ENCODE measurements around the gene ODAD2.
"Not testable (repeated sequence)": the region's sequence is repeated elsewhere in the genome, so short reads cannot be mapped to it uniquely, and the experiment has no call there.

ODAD2 gene, protein sequence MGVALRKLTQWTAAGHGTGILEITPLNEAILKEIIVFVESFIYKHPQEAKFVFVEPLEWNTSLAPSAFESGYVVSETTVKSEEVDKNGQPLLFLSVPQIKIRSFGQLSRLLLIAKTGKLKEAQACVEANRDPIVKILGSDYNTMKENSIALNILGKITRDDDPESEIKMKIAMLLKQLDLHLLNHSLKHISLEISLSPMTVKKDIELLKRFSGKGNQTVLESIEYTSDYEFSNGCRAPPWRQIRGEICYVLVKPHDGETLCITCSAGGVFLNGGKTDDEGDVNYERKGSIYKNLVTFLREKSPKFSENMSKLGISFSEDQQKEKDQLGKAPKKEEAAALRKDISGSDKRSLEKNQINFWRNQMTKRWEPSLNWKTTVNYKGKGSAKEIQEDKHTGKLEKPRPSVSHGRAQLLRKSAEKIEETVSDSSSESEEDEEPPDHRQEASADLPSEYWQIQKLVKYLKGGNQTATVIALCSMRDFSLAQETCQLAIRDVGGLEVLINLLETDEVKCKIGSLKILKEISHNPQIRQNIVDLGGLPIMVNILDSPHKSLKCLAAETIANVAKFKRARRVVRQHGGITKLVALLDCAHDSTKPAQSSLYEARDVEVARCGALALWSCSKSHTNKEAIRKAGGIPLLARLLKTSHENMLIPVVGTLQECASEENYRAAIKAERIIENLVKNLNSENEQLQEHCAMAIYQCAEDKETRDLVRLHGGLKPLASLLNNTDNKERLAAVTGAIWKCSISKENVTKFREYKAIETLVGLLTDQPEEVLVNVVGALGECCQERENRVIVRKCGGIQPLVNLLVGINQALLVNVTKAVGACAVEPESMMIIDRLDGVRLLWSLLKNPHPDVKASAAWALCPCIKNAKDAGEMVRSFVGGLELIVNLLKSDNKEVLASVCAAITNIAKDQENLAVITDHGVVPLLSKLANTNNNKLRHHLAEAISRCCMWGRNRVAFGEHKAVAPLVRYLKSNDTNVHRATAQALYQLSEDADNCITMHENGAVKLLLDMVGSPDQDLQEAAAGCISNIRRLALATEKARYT
- 0.11 to 0.39 (median 0.11) reads per million in 3 experiments for total RNA-seq

DNA sequence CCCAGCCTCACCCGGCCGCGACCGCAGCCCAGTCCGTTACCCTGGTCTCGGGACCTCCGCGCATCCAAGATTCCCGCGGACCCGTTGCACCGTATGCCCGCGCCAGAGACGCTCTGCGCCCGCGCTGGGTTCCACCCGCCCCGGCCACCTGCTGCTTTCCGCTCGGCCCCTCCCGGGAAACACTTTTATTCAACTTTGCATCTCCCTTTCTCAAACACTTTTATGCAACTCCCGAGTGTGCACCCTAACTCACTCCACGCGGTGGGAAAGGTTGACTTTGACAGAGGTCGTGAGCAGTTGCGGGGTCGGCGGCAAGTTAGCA lies at the start of gene ODAD2:
TSS of gene ODAD2 (minus strand) at position 126 of the 322 bp plus-strand sequence. CDS start 3,937 bp downstream, outside the sequence.
- no peak for DNase-seq

DNA sequence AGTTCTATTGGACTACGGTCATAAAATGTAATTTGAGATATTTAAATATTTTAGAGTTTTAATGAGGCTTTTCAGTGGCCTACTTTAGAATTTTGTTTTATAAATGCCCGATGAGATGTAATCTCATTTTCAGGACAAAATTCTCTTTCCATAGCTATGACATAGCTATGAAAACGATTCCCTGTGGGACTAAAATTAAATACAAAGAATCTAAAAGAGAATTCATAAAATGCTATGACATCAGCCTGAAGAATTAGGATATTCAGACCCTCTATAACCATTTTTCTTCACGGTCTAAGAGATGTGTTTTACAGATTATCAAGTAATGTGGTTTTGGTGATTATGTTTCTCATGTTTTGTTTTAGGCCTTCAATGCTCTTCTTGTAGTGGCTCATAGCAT lies 48.2 kb upstream of the ODAD2 start:
- DNase-seq, result no peak

DNA sequence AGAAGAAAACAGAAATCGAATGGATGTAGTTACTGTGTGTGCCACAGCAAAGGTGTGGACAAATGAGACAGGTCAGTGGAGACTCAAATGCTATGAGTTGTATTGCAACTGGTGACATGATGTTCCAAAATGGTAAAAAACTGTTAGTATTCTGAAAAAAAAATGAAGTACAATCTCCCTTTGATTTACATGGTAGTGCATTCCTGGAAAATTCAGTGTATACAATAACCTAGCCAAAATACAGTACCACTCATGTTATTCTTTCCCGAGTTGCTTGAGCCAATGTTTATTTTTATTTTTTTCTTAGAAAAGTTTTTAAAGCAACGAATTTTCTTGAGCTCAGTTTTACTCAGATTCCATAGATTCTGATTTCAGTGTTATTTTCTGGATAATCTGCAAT lies 47.7 kb upstream of the ODAD2 start:
- no peak for DNase-seq

DNA sequence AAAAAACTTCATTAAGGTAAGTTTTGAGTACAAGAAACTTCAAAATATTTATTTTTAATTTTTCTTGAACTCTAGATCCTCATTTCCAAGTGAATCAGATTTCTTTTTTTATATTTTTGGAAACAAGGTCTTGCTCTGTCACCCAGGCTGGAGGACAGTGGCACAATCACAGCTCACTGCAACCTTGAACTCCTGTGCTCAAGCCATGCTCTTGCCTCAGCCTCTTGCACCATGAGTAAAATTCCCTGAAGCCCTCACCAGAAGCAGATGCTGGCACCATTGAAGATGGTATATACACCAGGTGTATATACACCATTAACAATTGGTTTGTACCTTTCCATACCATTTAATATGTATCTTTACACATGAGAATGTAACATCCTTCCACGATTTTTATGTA lies 45.1 kb upstream of the ODAD2 start:
- no peak for DNase-seq

DNA sequence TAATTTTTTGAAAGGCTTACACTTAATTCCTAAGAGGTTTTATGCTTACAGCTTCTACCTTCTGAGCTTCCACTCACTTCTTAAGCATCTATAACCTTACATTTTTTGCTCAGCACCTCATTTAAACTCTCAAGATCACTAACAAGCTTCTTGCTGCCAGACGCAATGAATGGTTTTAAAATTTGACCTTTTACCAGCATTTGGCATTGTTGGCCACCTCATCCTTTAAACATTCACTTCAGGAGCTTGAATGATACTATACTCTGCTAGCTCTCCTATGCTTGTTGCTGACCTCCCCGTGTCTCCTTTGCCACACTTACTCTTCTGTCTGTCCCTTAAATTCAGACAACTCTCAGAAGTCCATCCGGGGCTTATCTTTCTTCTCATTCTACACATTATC lies 37.7 kb upstream of the ODAD2 start:
- DNase-seq, result no peak

DNA sequence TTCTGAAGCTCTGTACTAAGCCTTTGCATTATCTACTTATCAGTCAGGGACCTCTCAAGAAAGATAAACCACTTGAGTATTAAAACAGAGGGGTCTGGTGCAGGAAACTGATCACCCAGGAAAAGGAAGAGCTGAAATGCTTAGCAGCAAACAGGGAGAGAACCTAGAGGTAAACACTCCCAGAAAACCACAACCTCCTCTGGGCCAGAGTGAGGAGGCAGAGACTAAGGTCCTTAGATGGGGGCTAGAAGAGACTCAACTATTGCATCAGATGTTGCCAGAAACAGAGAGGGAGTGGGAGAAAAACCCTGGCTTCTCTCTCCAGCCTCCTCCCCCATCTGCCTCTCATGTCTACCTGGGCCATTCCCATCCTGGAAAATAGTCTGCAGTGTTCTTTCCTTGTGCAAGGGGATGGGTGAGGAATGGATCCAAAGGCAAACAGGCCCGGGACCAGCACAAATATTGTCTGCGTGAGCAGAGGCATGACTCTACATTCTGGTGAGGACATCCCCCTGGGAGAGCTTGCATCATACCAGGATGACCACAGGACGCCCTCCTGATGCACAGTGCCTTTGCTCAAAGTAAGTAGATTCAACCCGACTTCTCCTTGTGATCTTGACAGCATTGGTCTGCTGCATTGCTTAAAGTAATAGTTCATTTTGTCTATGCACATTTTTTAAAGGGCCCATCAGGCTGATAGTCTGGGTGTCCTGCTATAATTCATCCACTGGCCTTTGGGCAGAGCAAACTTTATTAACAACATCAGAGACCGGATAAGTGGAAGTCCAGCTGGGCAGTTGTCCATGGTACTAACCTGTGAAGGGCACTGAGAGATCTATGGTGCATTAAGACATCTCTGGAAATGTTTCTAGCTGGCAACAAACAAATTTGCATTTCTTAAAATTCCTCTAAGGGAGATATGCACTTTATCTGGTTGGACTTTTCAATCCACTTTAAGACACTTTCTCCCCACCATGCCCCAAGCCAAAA lies 22.4 kb upstream of the ODAD2 start:
- no peak for DNase-seq

DNA sequence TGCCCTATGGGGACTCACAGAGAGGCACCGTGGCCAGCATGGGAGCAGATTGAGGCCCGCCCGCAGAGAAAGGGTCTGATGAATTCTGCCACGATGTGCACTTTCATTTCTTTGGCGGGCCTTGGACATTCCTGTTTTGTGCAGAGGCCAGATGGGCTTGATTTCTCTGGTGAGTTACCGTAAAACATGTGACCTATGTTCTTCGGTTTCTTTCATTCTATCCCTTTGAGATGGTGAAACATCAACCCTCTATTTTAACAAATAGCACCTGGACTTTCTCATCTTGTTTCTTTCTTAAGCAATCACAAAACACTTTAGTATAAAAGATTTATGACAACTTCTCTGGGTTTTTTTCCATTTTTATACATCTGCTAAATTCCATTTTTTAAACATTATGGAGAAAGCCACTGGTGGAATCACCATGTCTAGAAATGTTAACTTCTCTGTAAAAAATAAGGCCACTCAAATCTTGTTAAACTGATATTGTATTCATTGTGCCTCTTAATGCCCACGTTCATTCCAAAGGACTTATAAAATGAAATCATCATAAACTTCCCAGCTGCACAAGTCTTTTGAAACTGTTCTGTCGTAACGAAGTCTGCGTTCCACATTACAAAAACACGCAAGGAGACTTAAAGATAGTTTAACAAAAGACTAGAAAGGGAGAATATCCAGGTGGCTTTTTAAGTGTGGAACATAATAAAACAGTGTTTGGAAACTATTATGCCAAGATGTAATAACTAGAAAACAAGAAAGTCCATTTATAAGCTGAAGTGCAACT lies 21.4 kb upstream of the ODAD2 start:
- no peak for DNase-seq

DNA sequence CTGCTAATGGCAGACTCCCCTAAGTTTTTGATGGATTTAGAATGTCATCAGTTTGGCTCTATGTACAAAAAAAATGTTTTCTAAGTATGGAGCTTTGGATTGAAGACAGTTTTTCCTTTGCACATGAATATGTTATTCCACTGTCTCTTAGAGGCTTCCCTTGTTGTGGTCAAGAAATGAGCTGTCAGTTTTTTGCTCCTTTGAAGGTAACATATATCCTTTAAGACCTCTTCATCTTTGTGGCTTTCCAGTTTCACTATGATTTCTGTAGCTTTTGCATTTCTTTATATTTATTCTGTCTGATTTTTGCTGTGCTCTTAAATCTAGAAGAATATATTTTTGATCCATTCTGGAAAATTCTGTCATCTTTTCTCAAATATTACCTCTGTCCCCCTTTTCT lies 15.8 kb upstream of the ODAD2 start:
- no peak for DNase-seq

DNA sequence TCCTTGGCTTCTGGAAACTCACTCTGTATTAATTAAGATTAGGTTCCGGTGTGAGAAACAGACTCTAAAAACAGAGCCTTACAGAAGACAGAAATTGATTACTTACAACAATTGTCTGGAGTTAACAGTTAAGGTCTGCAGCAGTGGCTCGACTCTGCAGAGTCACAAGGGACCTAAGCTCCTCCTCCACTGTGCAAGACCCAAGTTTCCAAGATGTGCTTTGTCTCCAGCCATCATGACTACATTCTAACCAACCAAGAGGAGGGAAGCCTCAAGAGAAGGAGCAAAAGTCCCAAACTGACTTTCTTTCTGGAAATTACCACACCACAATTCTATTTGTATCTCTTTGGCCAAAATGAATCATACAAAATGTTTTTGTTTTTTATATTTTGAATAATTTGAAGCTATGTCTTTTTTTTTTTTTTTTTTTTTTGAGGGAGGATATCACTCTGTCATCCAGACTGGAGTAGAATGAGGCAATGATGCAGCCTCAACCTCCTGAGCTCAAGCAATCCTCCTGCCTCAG lies 14.2 kb upstream of the ODAD2 start:
- no peak for DNase-seq

DNA sequence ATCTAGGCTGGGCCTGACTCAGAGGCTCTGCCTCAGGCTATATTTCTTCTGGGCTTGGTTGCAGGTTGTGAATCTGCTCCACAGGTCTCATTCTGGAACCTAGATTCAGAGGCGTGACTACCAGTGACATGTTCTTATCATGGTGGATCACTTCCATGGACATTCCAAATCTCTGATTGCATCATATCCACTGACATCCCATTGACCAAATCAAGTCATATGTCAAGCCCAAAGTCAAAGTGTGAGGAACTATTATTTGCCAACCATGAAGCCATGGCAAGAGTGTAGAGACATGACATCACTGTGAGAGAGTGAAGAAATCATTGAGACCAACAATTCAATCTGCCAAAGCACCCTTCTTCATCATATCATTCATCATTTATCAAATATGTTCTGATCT lies 11.9 kb upstream of the ODAD2 start:
- DNase-seq, result no peak

DNA sequence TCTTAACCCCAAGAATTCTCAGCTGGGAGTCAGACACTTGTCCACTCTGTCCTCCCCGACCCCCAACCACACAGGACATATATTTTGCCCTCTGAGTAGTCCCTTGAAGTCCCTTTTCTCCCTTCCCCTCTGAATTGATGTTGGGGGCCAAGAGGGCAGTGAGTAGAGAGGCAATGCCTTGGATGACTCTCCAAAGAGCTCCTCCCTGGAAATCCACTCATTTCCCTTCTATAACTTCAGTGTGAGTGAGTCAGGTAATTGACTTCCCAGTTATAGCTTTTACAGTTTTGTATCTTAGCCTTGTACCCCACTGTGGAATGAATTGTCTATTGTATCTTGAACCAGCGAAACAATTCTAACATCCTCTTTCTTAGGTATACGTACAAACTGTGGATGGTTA lies 9.2 kb upstream of the ODAD2 start:
- DNase-seq, result no peak

DNA sequence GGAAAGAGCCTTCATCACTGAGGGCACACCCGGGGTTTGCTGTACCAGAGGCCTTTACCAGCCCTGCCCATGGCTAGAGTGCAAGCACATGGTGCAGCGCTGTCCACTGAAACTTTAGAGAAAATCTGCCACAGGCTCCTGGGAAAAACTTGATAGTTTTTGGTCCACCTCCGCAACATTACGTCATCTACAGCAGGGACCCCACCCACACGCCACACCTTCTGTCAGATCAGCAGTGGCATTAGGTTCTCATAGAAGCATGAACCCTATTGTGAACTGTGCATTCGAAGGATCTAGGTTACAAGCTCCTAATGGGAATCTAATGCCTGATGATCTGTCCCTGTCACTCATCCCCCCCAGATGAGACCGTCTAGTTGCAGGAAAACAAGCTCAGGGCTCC lies 2.5 kb upstream of the ODAD2 start:
- DNase-seq, result no peak

DNA sequence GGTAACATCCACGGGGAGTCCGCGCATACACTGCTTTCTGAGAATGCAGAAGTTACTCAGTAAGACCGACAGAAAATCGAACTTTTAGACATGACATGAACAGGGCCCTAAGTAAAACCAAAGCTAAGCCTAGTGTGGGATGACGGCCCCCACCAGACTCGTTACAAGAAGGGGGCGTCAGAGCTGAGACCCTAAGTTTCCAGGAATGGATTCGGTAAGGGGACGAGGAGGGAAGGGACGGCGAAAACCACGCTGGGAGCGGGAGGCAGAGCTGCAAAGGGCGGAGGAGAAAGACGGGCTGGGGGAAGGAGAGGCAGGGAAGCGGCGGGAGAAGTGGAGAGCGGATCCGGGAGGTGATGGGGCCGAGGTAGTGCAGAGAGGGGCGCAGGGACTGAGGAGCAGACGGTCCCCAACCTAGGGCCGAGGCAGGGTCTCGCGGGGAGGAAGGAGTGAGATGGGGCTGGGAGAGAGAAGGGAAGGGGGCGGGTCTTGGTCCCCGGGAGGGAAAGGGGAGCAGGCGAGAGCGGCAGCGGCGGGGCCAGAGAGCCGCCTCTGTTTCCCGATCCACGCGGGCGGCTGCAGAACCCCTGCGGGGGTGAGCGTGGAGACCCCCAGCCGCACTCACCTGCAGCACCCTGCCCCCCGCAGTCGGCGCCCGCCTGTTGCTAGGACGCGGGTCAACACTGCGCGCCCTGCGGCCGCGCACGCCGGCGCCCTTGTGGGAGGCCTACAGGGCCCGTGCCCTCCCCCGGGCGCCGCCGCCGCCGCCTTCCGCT lies 513 bp downstream of the ODAD2 start:
- no peak for DNase-seq

DNA sequence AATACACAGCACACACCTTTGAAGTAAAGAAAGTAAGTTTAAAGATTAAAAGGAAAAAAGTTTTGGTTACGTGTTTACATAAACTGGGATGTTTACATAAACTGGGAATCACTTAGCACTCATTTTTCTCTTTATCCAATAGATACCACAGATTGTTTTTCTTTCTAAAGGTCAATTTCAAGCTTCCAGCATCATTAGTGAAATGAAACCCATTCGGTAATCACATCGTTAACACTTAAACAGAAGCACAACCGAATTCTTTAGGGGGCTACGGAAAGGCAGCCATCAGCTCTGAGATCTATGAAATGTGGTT lies 1.1 kb downstream of the ODAD2 start:
- DNase-seq, result no peak

DNA sequence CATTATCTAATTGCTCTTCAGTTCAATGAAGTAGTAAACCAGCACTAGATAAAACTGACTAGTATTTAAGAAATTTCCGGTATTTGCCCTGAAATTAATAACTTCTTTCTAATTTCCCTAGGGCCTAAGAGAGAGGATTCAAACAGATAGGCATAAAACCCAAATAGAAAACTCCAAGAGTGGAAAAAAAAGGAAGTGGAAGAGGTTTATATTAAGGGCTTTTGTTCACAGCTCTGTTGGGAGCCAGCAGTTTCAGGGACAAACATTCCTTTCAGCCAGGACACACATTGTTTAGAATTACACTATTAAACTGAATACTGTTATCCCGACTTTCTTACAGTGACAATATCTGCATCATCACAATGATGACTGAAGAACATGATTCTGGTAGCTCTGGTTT lies 3.6 kb downstream of the ODAD2 start:
- DNase-seq, result no peak

DNA sequence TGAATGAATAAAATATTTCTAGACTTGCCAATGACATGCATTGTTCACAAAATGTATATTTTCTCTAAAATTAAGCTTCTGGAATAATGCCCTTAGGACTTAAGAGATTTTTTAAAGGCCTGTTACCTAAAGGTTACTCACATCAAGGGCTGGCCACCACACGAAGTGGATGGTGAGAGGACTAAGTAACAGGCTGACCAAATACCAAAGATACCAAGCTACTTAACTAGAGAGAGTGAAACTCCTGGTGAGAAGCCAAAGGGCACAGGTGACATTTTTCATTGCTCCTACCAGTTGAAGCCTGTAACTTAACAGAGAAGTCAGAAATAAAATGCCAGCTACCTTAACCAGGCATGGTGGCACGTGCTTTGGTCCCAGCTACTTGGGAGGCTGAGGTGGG lies 9.5 kb downstream of the ODAD2 start:
- DNase-seq, result not testable (repeated sequence)

DNA sequence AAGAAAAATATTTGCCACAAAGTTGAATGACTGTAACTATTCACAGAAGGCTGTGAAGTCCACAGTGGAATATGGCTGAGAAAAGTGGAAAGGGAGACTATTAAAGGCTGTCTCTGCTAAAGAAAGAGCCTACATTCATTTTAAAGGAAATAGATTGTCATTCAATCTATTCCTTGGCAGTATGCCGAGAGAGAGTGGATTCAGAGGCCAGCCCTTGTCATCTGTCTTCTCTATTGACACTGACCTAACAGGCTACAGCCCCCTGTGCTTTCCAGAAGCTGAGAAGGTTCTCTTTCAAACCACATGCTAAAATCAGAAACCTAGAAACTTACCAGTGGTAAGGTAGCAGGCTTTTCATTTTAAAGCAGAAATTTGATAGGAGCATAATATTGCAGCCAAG lies 12.1 kb downstream of the ODAD2 start:
- DNase-seq, result no peak

DNA sequence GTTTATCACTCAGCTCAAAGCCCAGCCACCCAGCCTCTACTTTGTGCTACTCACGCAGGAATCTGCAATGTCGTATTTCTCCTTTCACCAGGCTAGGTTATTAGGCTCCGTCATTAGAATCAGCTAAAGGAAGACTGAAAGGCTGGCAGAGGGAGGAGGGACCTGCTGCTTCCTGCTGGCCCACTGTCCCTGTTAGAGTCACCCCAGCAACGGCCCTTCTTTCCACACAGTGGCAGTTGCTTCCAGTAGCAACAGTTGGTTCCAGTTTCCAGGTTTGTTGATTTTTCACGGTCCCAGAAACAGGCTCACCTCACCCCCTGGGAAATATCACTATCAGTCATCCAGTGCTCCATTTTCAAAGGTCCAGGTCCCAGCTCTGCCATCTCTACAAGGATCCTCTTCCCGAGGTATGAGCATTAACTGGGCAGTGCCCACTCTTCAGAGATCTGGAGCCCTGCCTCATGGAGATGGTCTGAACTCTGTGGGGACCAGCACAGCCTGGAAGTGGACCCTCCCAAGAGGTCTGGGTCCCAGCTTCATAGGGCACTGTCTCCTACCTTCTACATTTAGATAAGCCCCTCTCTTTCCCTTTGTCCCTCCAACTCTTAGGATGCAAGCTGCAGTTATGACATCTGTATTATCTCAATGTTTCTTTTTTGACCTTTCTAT lies 15.9 kb downstream of the ODAD2 start:
- DNase-seq, result no peak

DNA sequence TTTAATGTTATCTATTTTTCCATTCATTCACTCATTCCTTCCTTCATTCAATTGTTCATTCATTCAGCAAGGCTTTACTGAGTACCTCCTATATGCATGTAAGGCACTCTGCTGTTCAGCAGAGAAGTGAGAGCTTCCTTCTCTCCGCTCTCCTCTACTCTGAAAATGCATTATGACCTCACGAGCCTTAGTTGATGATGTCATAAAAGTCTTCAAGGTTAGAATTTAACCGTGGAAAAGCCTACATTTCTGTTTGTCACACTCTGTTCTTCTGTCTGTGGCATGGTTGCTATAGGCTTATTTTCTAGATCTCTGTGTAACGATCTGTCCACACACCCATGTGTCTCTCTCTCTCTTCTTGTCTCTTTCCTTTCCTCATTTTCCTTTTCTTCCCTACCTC lies 17.1 kb downstream of the ODAD2 start:
- DNase-seq, result no peak

DNA sequence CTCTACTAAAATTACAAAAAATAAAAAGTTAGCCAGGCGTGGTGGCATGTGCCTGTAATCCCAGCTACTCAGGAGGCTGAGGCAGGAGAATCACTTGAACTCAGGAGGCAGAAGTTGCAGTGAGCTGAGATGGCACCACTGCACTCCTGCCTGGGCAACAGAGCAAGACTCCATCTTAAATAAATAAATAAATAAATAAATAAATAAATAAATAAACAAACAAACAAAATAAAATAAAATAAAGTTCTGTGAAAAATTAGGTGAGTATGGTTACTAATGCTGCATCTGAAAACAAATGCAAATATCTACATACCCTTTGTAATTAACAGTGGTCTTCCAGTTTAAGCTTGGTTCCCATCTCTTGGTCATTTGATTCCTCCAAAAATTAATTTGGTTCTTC lies 28.1 kb downstream of the ODAD2 start:
- not testable (repeated sequence) for DNase-seq
